DND-41 (cell line): ENCODE data around the gene HIVEP2.

Source experiments
- EZH2 ChIP-seq: IDR thresholded peaks from 3 replicates; pipeline ENCODE4 v1.6.1; 2012; ENCODE audit warnings: borderline replicate concordance, low read depth, mild to moderate bottlenecking, moderate library complexity, low read length, inconsistent platforms; ENCODE audit not compliant: severe bottlenecking
- TF ChIP-seq, protein P1 (sequence below): IDR thresholded peaks from 2 replicates; pipeline ENCODE4 v1.5.1; 2012; ENCODE audit warnings: borderline replicate concordance, low read length, moderate library complexity, mild to moderate bottlenecking; ENCODE audit not compliant: poor library complexity, severe bottlenecking; ENCODE audit errors: extremely low read depth

DNA sequence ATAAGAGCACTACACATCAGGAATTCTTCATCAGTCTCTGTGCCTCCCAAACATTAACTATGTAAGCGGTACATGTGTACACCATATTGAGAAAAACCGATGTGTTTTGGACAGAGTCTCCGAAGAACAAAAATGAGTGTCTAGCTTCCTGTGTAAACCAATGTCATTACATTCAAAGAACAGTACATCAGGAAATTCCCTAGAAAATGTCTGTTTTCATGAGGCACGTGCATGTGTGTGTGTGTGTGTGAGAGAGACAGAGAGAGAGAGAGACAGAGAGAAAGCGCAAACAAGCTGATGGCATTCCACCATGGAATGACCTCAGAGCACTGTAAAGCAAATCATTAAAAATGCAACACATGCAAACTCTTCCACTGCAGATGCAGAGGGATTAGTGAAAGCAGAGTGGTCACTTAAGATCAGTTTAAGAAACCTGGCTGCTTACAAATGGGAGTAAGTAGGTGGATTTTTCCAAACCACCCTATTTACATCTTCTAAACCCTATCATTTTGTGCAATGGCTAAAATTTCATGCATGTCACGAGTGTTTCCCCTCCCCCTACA, 133.9 kb downstream of the HIVEP2 start:
- TF ChIP-seq, protein P1, sequence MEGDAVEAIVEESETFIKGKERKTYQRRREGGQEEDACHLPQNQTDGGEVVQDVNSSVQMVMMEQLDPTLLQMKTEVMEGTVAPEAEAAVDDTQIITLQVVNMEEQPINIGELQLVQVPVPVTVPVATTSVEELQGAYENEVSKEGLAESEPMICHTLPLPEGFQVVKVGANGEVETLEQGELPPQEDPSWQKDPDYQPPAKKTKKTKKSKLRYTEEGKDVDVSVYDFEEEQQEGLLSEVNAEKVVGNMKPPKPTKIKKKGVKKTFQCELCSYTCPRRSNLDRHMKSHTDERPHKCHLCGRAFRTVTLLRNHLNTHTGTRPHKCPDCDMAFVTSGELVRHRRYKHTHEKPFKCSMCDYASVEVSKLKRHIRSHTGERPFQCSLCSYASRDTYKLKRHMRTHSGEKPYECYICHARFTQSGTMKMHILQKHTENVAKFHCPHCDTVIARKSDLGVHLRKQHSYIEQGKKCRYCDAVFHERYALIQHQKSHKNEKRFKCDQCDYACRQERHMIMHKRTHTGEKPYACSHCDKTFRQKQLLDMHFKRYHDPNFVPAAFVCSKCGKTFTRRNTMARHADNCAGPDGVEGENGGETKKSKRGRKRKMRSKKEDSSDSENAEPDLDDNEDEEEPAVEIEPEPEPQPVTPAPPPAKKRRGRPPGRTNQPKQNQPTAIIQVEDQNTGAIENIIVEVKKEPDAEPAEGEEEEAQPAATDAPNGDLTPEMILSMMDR = no peak
- TF ChIP-seq EZH2 = no peak
